BE2C (cell line): ENCODE results near the gene APPBP2.
"Not testable (repeated sequence)": the region's sequence is repeated elsewhere in the genome, so short reads cannot be mapped to it uniquely, and the experiment has no call there.

Experiments
- DNase-seq: peaks from one replicate; pipeline ENCODE4 v3.0.0-alpha.2; 2020
- H3K27me3 ChIP-seq: fragments of 250-450 bp; sonication (Bioruptor Pico); 2 replicates; pipeline ENCODE4 v1.5.1; 2020; ENCODE audit warnings: mild to moderate bottlenecking
- H3K36me3 ChIP-seq: fragments of 250-450 bp; sonication (Bioruptor Pico); 2 replicates; pipeline ENCODE4 v1.5.1; 2020; ENCODE audit warnings: mild to moderate bottlenecking
- H3K4me1 ChIP-seq: fragments of 250-450 bp; sonication (Bioruptor Pico); 2 replicates; pipeline ENCODE4 v1.5.1; 2020
- H3K4me3 ChIP-seq: 2 replicates; pipeline ENCODE4 v1.5.1; 2011; ENCODE audit warnings: low read depth, low read length
- H3K9me3 ChIP-seq: fragments of 250-450 bp; sonication (Bioruptor Pico); 2 replicates; pipeline ENCODE4 v1.5.1; 2020
- CTCF ChIP-seq: IDR thresholded peaks from 2 replicates; pipeline ENCODE4 v1.5.1; 2012; ENCODE audit warnings: mild to moderate bottlenecking, low read depth, low read length

APPBP2 gene

GRCh38 chr17:60423865-60424264 lies 102.2 kb downstream of the APPBP2 start:
- H3K4me3 ChIP-seq: no peak overlapping the region
- TF ChIP-seq CTCF: no peak
- no peaks in the 10 kb centered on the region for H3K36me3 ChIP-seq
- DNase-seq: no peak
- H3K9me3 ChIP-seq: no peaks in the 10 kb centered on the region
- no peaks in the 10 kb centered on the region for H3K4me1 ChIP-seq
- no peaks in the 10 kb centered on the region for H3K27me3 ChIP-seq

- H3K4me3 ChIP-seq: peak within 1 kb of the TSS; percentile 57
- no peak for DNase-seq
Observed at GRCh38 chr17:60422162-60422665, 103.8 kb downstream of the APPBP2 start, which contains the start of gene CHCT1. CHCT1 (plus strand) TSS chr17:60422489; CDS start chr17:60422593, 104 bp downstream.

DNA sequence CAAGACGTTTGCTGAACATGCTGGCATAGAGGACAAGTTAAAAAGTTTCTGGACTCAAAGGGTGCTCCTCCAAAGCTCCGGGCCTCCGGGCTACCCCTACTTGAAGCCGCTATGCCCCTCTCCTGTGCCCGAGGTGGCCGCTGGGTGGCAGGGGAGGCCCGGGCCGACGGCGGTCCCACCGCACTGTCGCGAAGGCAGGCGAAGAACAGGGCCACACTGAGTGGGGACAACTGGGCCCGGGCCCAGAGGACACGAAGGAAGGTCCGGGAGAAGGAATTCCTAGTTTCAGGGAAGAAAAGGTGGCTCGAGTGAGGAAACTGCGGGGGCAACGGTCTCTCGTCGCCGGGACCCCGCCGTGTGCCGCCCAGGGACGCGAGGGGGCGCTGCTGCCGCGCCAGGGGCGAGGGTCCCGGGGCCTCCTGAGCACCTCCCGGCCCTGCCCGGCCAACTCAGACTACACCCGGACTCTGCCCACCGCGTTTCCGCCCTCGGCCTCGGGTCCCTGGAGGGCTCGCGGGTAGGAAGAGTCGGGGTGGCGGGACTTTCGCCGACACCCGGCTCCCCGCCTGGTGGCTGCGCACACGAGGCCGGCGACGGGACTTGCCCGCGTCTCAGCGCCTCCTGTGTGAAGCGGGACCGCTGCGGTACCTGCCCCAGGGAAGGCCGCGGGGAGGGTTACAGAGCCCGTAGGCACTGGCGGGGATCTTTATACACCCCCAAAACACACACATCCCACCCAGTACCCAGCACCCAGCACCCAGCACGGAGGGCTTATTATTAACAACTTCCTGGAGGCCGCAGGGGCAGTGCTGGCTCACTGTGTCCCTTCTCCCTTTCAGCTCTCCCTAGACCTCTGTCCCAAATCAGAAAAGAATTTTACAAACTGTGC lies 104.5 kb downstream of the APPBP2 start:
- peak; percentile 85 for DNase-seq
- H3K27me3 ChIP-seq: no peaks in the 10 kb centered on the region
- TF ChIP-seq CTCF: peak; percentile 88
- no peaks in the 10 kb centered on the region for H3K4me1 ChIP-seq
- peak overlapping the region; percentile 57 for H3K4me3 ChIP-seq
- no peaks in the 10 kb centered on the region for H3K36me3 ChIP-seq
- no peaks in the 10 kb centered on the region for H3K9me3 ChIP-seq

More at GRCh38 chr17:60422162-60422665, 103.8 kb downstream of the APPBP2 start, which contains the start of gene CHCT1:
- Histone ChIP-seq H3K4me1 (no peaks in the 10 kb centered on the region), H3K27me3 (no peaks in the 10 kb centered on the region), H3K36me3 (no peaks in the 10 kb centered on the region), H3K9me3 (no peaks in the 10 kb centered on the region)
- no peak for TF ChIP-seq CTCF

GRCh38 chr17:60419875-60420274 lies 106.2 kb downstream of the APPBP2 start:
- H3K36me3 ChIP-seq, H3K4me3 ChIP-seq, H3K4me1 ChIP-seq, DNase-seq, H3K27me3 ChIP-seq, H3K9me3 ChIP-seq: not testable (repeated sequence)

GRCh38 chr17:60419003-60419402 lies 107.0 kb downstream of the APPBP2 start:
- not testable (repeated sequence) for H3K27me3 ChIP-seq, H3K4me1 ChIP-seq, H3K36me3 ChIP-seq, DNase-seq, H3K9me3 ChIP-seq, H3K4me3 ChIP-seq

DNA sequence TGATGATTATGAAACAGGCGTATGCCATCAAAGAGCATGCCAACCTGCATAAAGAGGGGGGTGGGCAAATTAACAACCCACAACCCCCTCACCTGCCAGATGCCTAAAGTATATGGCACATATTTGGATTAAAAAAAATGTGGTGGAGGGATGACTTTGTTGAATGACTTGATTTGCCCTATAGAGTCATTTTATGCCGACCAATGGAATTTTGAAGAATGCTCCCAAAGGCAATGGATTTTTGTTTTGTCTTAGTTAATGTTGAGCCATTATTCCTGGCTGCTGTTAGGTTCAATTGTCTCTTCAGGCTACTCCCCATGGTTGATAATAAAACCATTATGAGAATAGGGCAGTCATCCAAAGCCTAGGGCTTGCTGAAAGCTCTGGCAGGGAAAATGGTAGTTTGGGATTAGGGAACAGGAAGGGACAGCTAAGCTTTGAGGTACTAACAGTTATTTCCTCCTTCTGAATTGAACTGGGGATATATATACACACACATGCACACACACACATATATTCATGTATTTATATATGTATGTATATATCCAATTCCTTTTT lies 109.6 kb downstream of the APPBP2 start:
- no peak for TF ChIP-seq CTCF
- Histone ChIP-seq H3K36me3 (no peaks in the 10 kb centered on the region), H3K27me3 (no peaks in the 10 kb centered on the region), H3K4me3 (no peak overlapping the region), H3K4me1 (no peaks in the 10 kb centered on the region), H3K9me3 (no peaks in the 10 kb centered on the region)
- no peak for DNase-seq

- Histone ChIP-seq H3K36me3 (no peaks in the 10 kb centered on the region), H3K27me3 (no peaks in the 10 kb centered on the region), H3K4me3 (no peak overlapping the region), H3K4me1 (no peaks in the 10 kb centered on the region), H3K9me3 (no peaks in the 10 kb centered on the region)
- DNase-seq: no peak
- TF ChIP-seq CTCF: no peak
Observed at GRCh38 chr17:60415146-60415545, 110.9 kb downstream of the APPBP2 start.
